ENCODE measurements around the gene METTL25B. TPM values are rescaled to one million over a fixed set of nuclear protein-coding genes. Genes with fewer than 3 reads are reported as not detected.

METTL25B gene
- total and polyA plus RNA-seq, 2 donors (not counting 1 experiment from before 2014, with no cell fraction given), result 78.3 to 81.1 TPM

DNA sequence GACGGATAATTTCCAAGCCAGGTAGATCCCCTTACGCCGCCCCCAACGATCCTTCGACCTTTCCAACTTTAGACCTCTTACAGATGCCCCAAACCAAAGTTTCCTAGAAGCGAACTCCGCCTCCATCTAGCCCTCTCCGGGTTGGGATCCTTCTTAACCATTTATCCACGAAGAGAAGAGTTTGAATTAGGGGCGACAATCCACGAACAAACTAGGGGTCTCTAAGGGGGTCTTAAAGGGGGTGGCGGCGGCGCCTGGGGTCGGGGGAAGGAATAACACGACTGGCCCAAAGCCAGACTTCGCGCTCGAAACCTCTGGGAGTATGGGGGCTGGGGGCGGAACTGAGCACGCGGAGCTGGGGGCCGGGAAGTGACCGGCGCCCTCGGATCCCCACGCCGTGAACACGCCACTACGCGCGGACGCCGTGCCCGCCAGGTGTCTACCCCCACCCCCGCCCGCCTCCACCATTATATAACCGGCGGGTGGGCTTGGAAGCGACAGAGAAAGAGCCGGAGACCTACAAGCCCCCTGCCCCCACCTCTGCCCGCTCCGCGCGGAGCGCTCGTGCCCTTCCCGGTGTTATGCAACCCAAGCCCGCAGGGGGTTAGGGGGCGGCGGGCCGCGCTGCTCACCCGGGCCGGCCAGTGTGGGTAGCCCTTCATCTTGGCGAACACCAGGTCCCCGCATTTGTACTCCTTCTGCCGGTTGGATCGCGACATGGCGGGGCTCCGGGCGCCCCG lies 22.6 kb downstream of the METTL25B start:
- Histone ChIP-seq H3K27ac (ENCODE audit: low read length in 2 of 2) (peak overlapping the region; percentile 58 to 81), H3K9me3 (ENCODE audit: control extremely low read depth in 1 of 3, control insufficient read depth in 2 of 3, insufficient read depth in 1 of 3, low read length in 2 of 3) (no peaks in the 10 kb centered on the region), H3K4me2 (replicated peaks; ENCODE audit: low read depth, low read length, poor library complexity, severe bottlenecking) (peak overlapping the region; percentile 78), H3K4me1 (ENCODE audit: control insufficient read depth in 2 of 2, insufficient read depth in 2 of 2, low read length in 2 of 2) (peaks cover 53 to 73% of the 10 kb centered on the region in 2 donors), H3K4me3 (ENCODE audit: control extremely low read depth in 1 of 5, extremely low read depth in 1 of 5, insufficient read depth in 1 of 5, low read depth in 2 of 5, low read length in 4 of 5) (peak overlapping the region; percentile 71 to 95 (median 86)), H4K20me1 (ENCODE audit: control insufficient read depth, insufficient read depth, low read length, poor library complexity, severe bottlenecking) (peaks cover 16% of the 10 kb centered on the region), H2AFZ (ENCODE audit: insufficient read depth, low read depth, low read length, poor library complexity, severe bottlenecking) (peak overlapping the region; percentile 82), H3K9ac (ENCODE audit: low read length) (peak overlapping the region; percentile 78), H3K36me3 (replicated peaks in 1 of 2; ENCODE audit: control extremely low read depth in 1 of 2, control insufficient read depth in 1 of 2, extremely low read depth in 1 of 2, insufficient read depth in 2 of 2, low read length in 1 of 2) (no peaks in the 10 kb centered on the region), H3K79me2 (ENCODE audit: control insufficient read depth, insufficient read depth, low read length) (peaks cover 64% of the 10 kb centered on the region), H3K27me3 (replicated peaks in 1 of 4; ENCODE audit: control extremely low read depth in 1 of 4, control insufficient read depth in 3 of 4, insufficient read depth in 4 of 4, low read length in 3 of 4) (no peaks in the 10 kb centered on the region)
- H3K4me3 Mint-ChIP-seq, result peak overlapping the region; percentile 93
- peak overlapping the region; percentile 91 for H3K27ac Mint-ChIP-seq
- H3K9me3 Mint-ChIP-seq (ENCODE audit: insufficient read depth), result no peaks in the 10 kb centered on the region
- ChIA-PET POLR2A (interaction anchor here (0.6 to 2.6 kb wide), 7 partner anchors 8 to 250 kb away, joined by 3 to 29 read pairs (median 8); partner anchors contain the start of genes ISG20L2, METTL25B, MRPL24 and PRCC), CTCF (interaction anchor here (1.2 to 3.2 kb wide), 6 partner anchors 16 to 62 kb away, joined by 3 to 24 read pairs (median 7); partner anchors contain the start of genes ISG20L2, METTL25B and PRCC)
- intact Hi-C loops (cut with micrococcal nuclease), result loop anchor here (1.0 to 5.0 kb wide), 4 partner anchors 10 to 414 kb away; partner anchors contain the start of genes CCT3, ISG20L2, METTL25B and MRPL24
- WGBS (ENCODE audit: insufficient coverage), result under 1% methylated on average over 46 of the region's 64 CpGs
- H3K4me1 Mint-ChIP-seq, result peaks cover 71% of the 10 kb centered on the region
- H3K27me3 Mint-ChIP-seq, result no peaks in the 10 kb centered on the region
- no peak for TF ChIP-seq EZH2 (IDR thresholded peaks at IDR 0.05; ENCODE audit: borderline replicate concordance, insufficient read depth, low read depth, low read length, poor library complexity, severe bottlenecking)
- TF ChIP-seq, protein P1, sequence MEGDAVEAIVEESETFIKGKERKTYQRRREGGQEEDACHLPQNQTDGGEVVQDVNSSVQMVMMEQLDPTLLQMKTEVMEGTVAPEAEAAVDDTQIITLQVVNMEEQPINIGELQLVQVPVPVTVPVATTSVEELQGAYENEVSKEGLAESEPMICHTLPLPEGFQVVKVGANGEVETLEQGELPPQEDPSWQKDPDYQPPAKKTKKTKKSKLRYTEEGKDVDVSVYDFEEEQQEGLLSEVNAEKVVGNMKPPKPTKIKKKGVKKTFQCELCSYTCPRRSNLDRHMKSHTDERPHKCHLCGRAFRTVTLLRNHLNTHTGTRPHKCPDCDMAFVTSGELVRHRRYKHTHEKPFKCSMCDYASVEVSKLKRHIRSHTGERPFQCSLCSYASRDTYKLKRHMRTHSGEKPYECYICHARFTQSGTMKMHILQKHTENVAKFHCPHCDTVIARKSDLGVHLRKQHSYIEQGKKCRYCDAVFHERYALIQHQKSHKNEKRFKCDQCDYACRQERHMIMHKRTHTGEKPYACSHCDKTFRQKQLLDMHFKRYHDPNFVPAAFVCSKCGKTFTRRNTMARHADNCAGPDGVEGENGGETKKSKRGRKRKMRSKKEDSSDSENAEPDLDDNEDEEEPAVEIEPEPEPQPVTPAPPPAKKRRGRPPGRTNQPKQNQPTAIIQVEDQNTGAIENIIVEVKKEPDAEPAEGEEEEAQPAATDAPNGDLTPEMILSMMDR (IDR thresholded peaks at IDR 0.05), result peak; percentile 16
- no peak for DNase-seq
- ATAC-seq (ENCODE audit: low read depth), result peak; percentile 25

DNA sequence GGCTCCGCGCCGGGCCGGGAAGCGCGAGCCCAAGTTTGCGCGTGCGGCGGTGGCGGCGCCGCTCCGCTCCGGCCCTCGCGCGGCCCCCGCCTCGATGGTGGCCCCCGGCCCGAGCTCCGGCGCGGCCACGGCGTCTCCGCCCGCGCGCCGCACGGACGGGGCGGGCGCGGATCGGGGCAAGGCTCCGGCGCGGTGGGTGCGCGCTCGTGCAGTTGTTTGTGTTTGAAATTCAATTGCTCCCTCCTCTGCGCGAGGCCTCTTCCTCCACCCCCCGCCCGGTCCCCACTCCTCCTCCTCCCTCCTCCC lies 23.1 kb downstream of the METTL25B start, which contains the start of gene HDGF:
Gene HDGF (minus strand): TSS at position 225 of the 306 bp plus-strand sequence. CDS start 246 bp downstream, outside the sequence.
- Mint-ChIP-seq H3K27me3 (no peaks in the 10 kb centered on the region), H3K4me3 (peak within 1 kb of the TSS; percentile 93), H3K4me1 (peaks cover 68% of the 10 kb centered on the region), H3K27ac (peak within 1 kb of the TSS; percentile 94), H3K9me3 (ENCODE audit: insufficient read depth) (no peaks in the 10 kb centered on the region)
- DNase-seq, result no peak
- peak within 1 kb of the TSS; percentile 78 for H3K4me2 ChIP-seq (replicated peaks; ENCODE audit: low read depth, low read length, poor library complexity, severe bottlenecking)
- peaks cover 16% of the 10 kb centered on the region for H4K20me1 ChIP-seq (ENCODE audit: control insufficient read depth, insufficient read depth, low read length, poor library complexity, severe bottlenecking)
- peak within 1 kb of the TSS; percentile 72 to 95 (median 86) for H3K4me3 ChIP-seq (ENCODE audit: control extremely low read depth in 1 of 5, extremely low read depth in 1 of 5, insufficient read depth in 1 of 5, low read depth in 2 of 5, low read length in 4 of 5)
- peaks cover 49 to 68% of the 10 kb centered on the region in 2 donors for H3K4me1 ChIP-seq (ENCODE audit: control insufficient read depth in 2 of 2, insufficient read depth in 2 of 2, low read length in 2 of 2)
- no peaks in the 10 kb centered on the region for H3K27me3 ChIP-seq (replicated peaks in 1 of 4; ENCODE audit: control extremely low read depth in 1 of 4, control insufficient read depth in 3 of 4, insufficient read depth in 4 of 4, low read length in 3 of 4)
- H3K9ac ChIP-seq (ENCODE audit: low read length), result peak within 1 kb of the TSS; percentile 78
- peak within 1 kb of the TSS; percentile 82 for H2AFZ ChIP-seq (ENCODE audit: insufficient read depth, low read depth, low read length, poor library complexity, severe bottlenecking)
- H3K9me3 ChIP-seq (ENCODE audit: control extremely low read depth in 1 of 3, control insufficient read depth in 2 of 3, insufficient read depth in 1 of 3, low read length in 2 of 3), result no peaks in the 10 kb centered on the region
- no peaks in the 10 kb centered on the region for H3K36me3 ChIP-seq (replicated peaks in 1 of 2; ENCODE audit: control extremely low read depth in 1 of 2, control insufficient read depth in 1 of 2, extremely low read depth in 1 of 2, insufficient read depth in 2 of 2, low read length in 1 of 2)
- WGBS (ENCODE audit: insufficient coverage), result under 1% methylated on average over 47 of the region's 48 CpGs
- POLR2A ChIA-PET, result interaction anchor here (0.6 to 2.6 kb wide), 10 partner anchors 9 to 539 kb away, joined by 3 to 29 read pairs (median 5); partner anchors contain the start of genes GLMP, ISG20L2, METTL25B and MRPL24
- peaks cover 59% of the 10 kb centered on the region for H3K79me2 ChIP-seq (ENCODE audit: control insufficient read depth, insufficient read depth, low read length)
- CTCF ChIA-PET, result interaction anchor here (1.2 to 3.2 kb wide), 6 partner anchors 15 to 63 kb away, joined by 3 to 24 read pairs (median 7); partner anchors contain the start of genes ISG20L2, METTL25B and PRCC
- peak within 1 kb of the TSS; percentile 58 to 82 for H3K27ac ChIP-seq (ENCODE audit: low read length in 2 of 2)
- TF ChIP-seq EZH2 (IDR thresholded peaks at IDR 0.05; ENCODE audit: borderline replicate concordance, insufficient read depth, low read depth, low read length, poor library complexity, severe bottlenecking), result no peak
- TF ChIP-seq, protein P1 (IDR thresholded peaks at IDR 0.05), result peak; percentile 6
- no peak for ATAC-seq (ENCODE audit: low read depth)
- intact Hi-C loops (cut with micrococcal nuclease), result loop anchor here (1.0 to 5.0 kb wide), 4 partner anchors 10 to 414 kb away; partner anchors contain the start of genes CCT3, ISG20L2, METTL25B and MRPL24

Data from B cell (primary cell).